OCI-LY1 (cell line): ENCODE data around the gene IZUMO4.

Experiments
- H2AFZ ChIP-seq: fragments of 200-600 bp; sonication (generic), shearing (Covaris generic); 2 replicates; pipeline ENCODE4 v1.6.0; 2014; ENCODE audit warnings: antibody characterized with exemption, mild to moderate bottlenecking, low read length
- H3F3A ChIP-seq: fragments of 200-600 bp; sonication (generic), shearing (Covaris generic); 2 replicates; pipeline ENCODE4 v1.6.0; 2014; ENCODE audit warnings: mild to moderate bottlenecking, antibody characterized with exemption, low read length, moderate library complexity; ENCODE audit not compliant: insufficient read depth
- H3K27ac ChIP-seq: fragments of 200-600 bp; sonication (generic); 2 replicates; pipeline ENCODE4 v1.5.1; 2014; ENCODE audit warnings: low read length, mixed run types, mild to moderate bottlenecking, low read depth; ENCODE audit not compliant: poor library complexity, severe bottlenecking
- H3K27me3 ChIP-seq: fragments of 200-600 bp; sonication (generic); 2 replicates; pipeline ENCODE4 v1.6.0; 2014; ENCODE audit warnings: antibody characterized with exemption, mild to moderate bottlenecking, low read length, moderate library complexity; ENCODE audit not compliant: insufficient read depth
- H3K36me3 ChIP-seq: fragments of 200-600 bp; sonication (generic); 2 replicates; pipeline ENCODE4 v1.6.1; 2014; ENCODE audit warnings: mild to moderate bottlenecking, antibody characterized with exemption, low read length, moderate library complexity, mixed read lengths; ENCODE audit not compliant: insufficient read depth
- H3K4me1 ChIP-seq: fragments of 200-600 bp; sonication (generic); 2 replicates; pipeline ENCODE4 v1.5.1; 2014; ENCODE audit warnings: mild to moderate bottlenecking, low read length, moderate library complexity; ENCODE audit not compliant: insufficient read depth, severe bottlenecking
- H3K4me2 ChIP-seq: fragments of 200-600 bp; sonication (generic), shearing (Covaris generic); 2 replicates; pipeline ENCODE4 v1.6.1; 2014; ENCODE audit warnings: low read length
- H3K4me3 ChIP-seq: fragments of 200-600 bp; sonication (generic); 2 replicates; pipeline ENCODE4 v1.5.1; 2014; ENCODE audit warnings: low read length, low read depth, mild to moderate bottlenecking, mixed read lengths; ENCODE audit not compliant: poor library complexity, severe bottlenecking
- H3K79me2 ChIP-seq: fragments of 200-600 bp; shearing (Covaris generic); 2 replicates; pipeline ENCODE4 v1.6.1; 2016; ENCODE audit warnings: mixed run types, low read length, mixed read lengths; ENCODE audit not compliant: insufficient read depth
- H3K9ac ChIP-seq: fragments of 200-600 bp; sonication (generic), shearing (Covaris generic); 2 replicates; pipeline ENCODE4 v1.6.1; 2014; ENCODE audit warnings: mild to moderate bottlenecking, low read length, mixed read lengths
- H3K9me2 ChIP-seq: fragments of 200-600 bp; sonication (generic), shearing (Covaris generic); 2 replicates; pipeline ENCODE4 v1.6.1; 2014; ENCODE audit warnings: low read depth, mild to moderate bottlenecking, low read length, mixed read lengths
- H3K9me3 ChIP-seq: fragments of 200-600 bp; shearing (Covaris generic); 2 replicates; pipeline ENCODE4 v1.6.1; 2014; ENCODE audit warnings: low read length, mixed read lengths
- H4K20me1 ChIP-seq: fragments of 200-600 bp; sonication (generic), shearing (Covaris generic); 2 replicates; pipeline ENCODE4 v1.6.0; 2016; ENCODE audit warnings: mild to moderate bottlenecking, low read length; ENCODE audit not compliant: insufficient read depth
- EZH2 ChIP-seq: fragments of 200-600 bp; sonication (generic), shearing (Covaris generic); IDR thresholded peaks from 2 replicates; pipeline ENCODE4 v1.8.0; 2017; ENCODE audit warnings: borderline replicate concordance, mixed run types, mild to moderate bottlenecking, antibody characterized with exemption, low read length, moderate library complexity, mixed read lengths
- TF ChIP-seq, protein P1 (sequence below): fragments of 200-600 bp; sonication (generic), shearing (Covaris generic); IDR thresholded peaks from 2 replicates; pipeline ENCODE4 v1.5.1; 2017; ENCODE audit warnings: mild to moderate bottlenecking, antibody characterized with exemption, low read length, moderate library complexity, mixed read lengths

Gene IZUMO4

DNA sequence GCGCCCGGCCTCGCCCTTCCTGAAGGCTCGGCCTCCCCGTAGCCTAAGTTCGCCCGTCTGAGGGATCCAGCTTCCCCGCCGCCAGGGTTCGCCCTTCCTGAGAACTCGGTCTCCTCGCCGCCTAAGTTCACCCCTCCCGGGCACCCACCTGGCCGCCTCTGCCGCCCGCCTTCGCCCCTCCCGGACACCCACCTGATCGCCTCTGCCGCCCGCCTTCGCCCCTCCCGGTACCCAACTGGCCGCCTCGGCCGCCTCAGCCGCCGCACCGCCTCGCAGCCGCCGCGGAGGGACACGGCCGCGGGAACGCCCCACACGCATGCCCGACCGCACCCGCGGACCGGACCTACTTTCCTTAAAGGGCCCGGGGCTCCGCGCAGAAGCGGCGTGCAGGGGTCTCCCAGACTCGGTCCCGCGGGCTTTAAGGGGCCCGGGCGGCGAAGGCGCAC lies 658 bp upstream of the IZUMO4 start, which contains the start of gene MOB3A:
Gene MOB3A, minus strand, starts transcription at position 293 of the 446 bp plus-strand sequence. CDS start 17,766 bp downstream, outside the sequence.
- no peak within 1 kb of the TSS for H2AFZ ChIP-seq
- peak within 1 kb of the TSS; percentile 86 for H3K4me2 ChIP-seq
- H3K36me3 ChIP-seq, result peaks cover 18% of the 10 kb centered on the region
- H4K20me1 ChIP-seq, result no peaks in the 10 kb centered on the region
- H3K79me2 ChIP-seq, result no peaks in the 10 kb centered on the region
- peak within 1 kb of the TSS; percentile 68 for H3K9ac ChIP-seq
- peak within 1 kb of the TSS; percentile 82 for H3K27ac ChIP-seq
- no peaks in the 10 kb centered on the region for H3K27me3 ChIP-seq
- H3F3A ChIP-seq, result no peaks in the 10 kb centered on the region
- TF ChIP-seq, protein P1, sequence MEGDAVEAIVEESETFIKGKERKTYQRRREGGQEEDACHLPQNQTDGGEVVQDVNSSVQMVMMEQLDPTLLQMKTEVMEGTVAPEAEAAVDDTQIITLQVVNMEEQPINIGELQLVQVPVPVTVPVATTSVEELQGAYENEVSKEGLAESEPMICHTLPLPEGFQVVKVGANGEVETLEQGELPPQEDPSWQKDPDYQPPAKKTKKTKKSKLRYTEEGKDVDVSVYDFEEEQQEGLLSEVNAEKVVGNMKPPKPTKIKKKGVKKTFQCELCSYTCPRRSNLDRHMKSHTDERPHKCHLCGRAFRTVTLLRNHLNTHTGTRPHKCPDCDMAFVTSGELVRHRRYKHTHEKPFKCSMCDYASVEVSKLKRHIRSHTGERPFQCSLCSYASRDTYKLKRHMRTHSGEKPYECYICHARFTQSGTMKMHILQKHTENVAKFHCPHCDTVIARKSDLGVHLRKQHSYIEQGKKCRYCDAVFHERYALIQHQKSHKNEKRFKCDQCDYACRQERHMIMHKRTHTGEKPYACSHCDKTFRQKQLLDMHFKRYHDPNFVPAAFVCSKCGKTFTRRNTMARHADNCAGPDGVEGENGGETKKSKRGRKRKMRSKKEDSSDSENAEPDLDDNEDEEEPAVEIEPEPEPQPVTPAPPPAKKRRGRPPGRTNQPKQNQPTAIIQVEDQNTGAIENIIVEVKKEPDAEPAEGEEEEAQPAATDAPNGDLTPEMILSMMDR, result 0 out of 2 replicates have a peak, but pooled peaks have one; percentile 18
- no peak for TF ChIP-seq EZH2
- no peaks in the 10 kb centered on the region for H3K9me3 ChIP-seq
- H3K4me1 ChIP-seq, result peaks cover 43% of the 10 kb centered on the region
- no peaks in the 10 kb centered on the region for H3K9me2 ChIP-seq
- peak within 1 kb of the TSS; percentile 68 for H3K4me3 ChIP-seq

DNA sequence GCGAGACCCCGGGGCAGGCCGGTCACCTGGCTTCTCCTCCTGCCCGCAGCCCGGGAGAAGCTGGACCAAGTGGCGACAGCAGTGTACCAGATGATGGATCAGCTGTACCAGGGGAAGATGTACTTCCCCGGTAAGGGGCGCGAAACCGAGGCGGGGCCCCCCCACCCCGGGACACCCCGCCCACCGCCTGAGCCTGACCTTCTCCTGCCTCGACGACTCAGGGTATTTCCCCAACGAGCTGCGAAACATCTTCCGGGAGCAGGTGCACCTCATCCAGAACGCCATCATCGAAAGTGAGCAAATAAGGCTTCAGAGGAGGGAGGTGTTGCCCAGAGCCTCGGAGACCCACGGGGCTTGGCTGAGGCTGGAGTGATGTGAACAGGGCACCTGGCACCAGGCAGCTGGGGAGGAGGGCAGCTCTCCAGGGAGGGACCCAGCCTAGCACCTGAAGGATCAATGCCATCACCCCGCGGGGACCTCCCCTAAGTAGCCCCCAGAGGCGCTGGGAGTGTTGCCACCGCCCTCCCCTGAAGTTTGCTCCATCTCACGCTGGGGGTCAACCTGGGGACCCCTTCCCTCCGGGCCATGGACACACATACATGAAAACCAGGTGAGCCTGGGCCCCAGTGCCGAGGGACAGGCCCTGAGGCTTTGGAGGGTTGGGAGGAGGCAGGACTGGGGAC lies 629 bp downstream of the IZUMO4 start:
- Histone ChIP-seq H3K9me3 (no peaks in the 10 kb centered on the region), H3K4me3 (peak overlapping the region; percentile 56), H3K4me2 (peak overlapping the region; percentile 75), H3K4me1 (peaks cover 38% of the 10 kb centered on the region), H3K79me2 (no peaks in the 10 kb centered on the region), H3F3A (no peaks in the 10 kb centered on the region), H2AFZ (no peak overlapping the region), H3K36me3 (peaks cover 21% of the 10 kb centered on the region), H3K9me2 (no peaks in the 10 kb centered on the region), H3K9ac (peak overlapping the region; percentile 34; the same call in 1 of the 2 replicates), H3K27ac (no peak overlapping the region), H4K20me1 (no peaks in the 10 kb centered on the region), H3K27me3 (no peaks in the 10 kb centered on the region)
- TF ChIP-seq, protein P1, result 0 out of 2 replicates have a peak, but pooled peaks have one; percentile 3
- no peak for TF ChIP-seq EZH2

DNA sequence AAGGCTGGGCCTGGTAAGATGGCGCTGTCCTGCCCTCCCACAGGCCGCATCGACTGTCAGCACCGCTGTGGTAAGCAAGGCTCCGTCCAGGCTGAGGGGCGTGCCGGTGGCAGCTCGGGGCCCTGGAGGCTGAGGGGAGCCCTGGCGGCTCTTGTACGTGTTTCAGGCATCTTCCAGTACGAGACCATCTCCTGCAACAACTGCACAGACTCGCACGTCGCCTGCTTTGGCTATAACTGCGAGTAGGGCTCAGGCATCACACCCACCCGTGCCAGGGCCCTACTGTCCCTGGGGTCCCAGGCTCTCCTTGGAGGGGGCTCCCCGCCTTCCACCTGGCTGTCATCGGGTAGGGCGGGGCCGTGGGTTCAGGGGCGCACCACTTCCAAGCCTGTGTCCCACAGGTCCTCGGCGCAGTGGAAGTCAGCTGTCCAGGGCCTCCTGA lies 1.2 kb downstream of the IZUMO4 start:
- Histone ChIP-seq H4K20me1 (no peaks in the 10 kb centered on the region), H3K27ac (no peak overlapping the region), H2AFZ (no peak overlapping the region), H3K36me3 (peaks cover 21% of the 10 kb centered on the region), H3K4me2 (peak overlapping the region; percentile 75; the same call in 1 of the 2 replicates), H3K9me2 (no peaks in the 10 kb centered on the region), H3K9me3 (no peaks in the 10 kb centered on the region), H3K27me3 (no peaks in the 10 kb centered on the region), H3K4me3 (peak overlapping the region; percentile 56), H3K4me1 (peaks cover 35% of the 10 kb centered on the region), H3F3A (no peaks in the 10 kb centered on the region), H3K79me2 (no peaks in the 10 kb centered on the region), H3K9ac (no peak overlapping the region; the same call in 1 of the 2 replicates)
- TF ChIP-seq, protein P1, result no peak
- TF ChIP-seq EZH2, result no peak
